GM21381 (cell line): Measurements from ENCODE around the gene ARHGEF6.
A peak's percentile ranks its signal among the peaks of the same experiment; 100 is the strongest.
"Not testable (repeated sequence)": the region's sequence is repeated elsewhere in the genome, so short reads cannot be mapped to it uniquely, and the experiment has no call there.

ENCODE experiments used
- ATAC-seq: cut with Tn5 transposase; IDR thresholded peaks from one replicate; pipeline ENCODE4 v1.9.1; 2021; ENCODE audit warnings: mild to moderate bottlenecking, moderate library complexity; ENCODE audit not compliant: unreplicated experiment

ARHGEF6 gene, protein sequence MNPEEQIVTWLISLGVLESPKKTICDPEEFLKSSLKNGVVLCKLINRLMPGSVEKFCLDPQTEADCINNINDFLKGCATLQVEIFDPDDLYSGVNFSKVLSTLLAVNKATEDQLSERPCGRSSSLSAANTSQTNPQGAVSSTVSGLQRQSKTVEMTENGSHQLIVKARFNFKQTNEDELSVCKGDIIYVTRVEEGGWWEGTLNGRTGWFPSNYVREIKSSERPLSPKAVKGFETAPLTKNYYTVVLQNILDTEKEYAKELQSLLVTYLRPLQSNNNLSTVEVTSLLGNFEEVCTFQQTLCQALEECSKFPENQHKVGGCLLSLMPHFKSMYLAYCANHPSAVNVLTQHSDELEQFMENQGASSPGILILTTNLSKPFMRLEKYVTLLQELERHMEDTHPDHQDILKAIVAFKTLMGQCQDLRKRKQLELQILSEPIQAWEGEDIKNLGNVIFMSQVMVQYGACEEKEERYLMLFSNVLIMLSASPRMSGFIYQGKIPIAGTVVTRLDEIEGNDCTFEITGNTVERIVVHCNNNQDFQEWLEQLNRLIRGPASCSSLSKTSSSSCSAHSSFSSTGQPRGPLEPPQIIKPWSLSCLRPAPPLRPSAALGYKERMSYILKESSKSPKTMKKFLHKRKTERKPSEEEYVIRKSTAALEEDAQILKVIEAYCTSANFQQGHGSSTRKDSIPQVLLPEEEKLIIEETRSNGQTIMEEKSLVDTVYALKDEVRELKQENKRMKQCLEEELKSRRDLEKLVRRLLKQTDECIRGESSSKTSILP

DNA sequence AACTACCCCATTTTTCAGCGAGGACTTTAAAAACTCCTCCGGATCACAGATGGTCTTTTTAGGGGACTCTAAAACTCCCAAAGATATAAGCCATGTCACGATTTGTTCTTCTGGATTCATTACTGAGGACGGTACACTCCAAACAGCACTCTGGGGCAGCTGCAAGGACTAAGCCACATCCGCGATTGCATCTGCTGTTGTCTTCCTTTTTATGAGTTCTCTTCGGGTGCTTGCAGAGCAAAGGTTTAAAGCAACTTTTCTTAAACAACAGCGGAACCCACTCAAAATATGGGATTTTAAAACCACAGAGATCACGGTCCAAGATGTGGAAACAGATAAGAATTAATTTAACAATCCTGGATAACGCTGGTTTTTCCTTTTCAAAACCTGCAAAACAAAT lies at the start of gene ARHGEF6:
TSS of gene ARHGEF6 (minus strand) at position 170 of the 400 bp plus-strand sequence. CDS start at position 120, 50 bp downstream.
- peak; percentile 49 for ATAC-seq

DNA sequence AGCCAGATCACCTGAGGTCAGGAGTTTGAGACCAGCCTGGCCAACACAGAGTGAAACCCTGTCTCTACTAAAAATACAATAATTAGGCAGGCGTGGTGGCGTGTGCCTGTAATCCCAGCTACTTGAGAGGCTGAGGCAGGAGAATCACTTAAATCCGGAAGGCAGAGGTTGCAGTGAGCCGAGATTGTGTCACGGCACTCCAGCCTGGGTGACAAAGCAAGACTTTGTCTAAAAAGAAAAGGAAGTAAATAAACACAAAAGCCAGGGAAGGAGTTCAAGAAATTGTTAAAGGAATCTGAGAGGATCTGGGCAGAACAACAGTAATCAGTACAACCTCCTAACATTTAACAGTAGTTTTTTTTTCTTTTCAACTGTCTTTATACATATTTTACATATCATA lies 48.7 kb upstream of the ARHGEF6 start:
- no peak for ATAC-seq

DNA sequence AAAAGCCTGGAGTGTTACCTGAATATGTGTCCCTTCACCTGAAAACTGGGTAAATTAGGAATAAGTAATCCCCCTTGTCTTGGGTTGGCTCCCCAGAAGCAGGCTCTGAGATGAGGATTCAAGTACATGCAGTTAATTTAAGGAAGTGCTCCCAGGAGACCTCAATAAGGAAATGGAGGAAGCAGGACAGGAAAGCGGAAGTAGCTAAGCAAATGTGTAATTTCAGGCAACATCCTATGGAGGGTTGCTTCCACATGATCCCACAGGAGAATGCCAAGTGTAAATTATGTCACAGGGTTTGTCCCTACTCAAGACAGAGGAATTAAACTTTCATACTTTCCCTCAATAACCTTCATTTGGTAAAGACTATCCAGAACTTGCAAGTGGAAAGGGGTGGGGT lies 48.1 kb upstream of the ARHGEF6 start:
- no peak for ATAC-seq

DNA sequence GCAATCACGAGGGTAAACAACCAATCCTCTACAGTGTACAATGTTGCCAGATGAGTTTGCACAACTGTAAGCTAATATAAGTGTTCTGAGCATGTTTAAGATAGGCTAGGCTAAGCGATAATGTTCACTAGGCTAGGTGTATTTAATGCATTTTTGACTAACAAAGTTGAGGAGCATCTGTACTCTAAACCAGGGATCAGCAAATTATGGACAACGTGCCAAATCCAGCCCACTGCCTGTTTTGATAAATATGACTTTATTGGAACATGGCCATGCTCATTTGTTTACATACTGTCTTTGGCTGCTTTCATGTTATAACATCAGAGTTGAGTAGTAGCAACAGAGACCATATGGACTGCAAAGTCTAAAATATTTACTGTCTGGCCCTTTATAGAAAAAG lies 46.3 kb upstream of the ARHGEF6 start:
- ATAC-seq, result no peak

DNA sequence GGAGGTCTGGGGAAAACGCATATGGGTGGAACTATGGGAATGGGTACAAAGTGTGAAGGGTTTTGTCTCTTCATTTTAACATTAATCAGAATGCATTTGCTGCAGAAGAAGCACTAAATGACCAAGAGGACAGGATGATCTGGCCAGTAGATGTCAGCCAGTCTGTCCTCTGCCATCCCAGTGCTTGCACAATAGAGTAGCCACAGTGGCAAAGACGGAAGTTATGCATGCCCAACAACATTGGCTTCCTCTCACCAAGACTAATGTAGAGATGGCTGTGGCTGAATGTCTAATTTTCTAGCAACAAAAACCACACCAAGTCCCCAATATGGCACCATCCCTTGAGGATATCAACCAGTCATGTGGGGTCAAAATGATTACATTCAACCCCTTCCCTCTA lies 45.0 kb upstream of the ARHGEF6 start:
- no peak for ATAC-seq

DNA sequence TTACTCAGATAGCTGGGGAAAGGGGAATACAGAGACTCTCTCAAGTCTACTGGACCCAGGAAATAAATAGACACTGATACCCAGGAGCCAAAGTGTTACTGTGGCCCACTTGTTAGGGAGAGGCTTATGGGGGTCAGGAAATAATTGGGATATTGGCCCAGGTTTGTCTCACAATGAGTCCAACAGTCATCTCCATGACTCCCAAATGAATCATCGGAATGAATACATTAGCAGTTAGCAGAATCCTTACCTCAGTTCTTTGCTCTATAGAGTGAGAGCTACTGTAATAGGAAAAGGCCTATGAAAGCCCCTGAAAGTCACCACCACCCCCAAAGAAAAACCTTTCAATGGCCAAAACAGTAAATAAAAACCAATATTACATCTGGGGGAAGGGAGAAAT lies 42.4 kb upstream of the ARHGEF6 start:
- no peak for ATAC-seq

DNA sequence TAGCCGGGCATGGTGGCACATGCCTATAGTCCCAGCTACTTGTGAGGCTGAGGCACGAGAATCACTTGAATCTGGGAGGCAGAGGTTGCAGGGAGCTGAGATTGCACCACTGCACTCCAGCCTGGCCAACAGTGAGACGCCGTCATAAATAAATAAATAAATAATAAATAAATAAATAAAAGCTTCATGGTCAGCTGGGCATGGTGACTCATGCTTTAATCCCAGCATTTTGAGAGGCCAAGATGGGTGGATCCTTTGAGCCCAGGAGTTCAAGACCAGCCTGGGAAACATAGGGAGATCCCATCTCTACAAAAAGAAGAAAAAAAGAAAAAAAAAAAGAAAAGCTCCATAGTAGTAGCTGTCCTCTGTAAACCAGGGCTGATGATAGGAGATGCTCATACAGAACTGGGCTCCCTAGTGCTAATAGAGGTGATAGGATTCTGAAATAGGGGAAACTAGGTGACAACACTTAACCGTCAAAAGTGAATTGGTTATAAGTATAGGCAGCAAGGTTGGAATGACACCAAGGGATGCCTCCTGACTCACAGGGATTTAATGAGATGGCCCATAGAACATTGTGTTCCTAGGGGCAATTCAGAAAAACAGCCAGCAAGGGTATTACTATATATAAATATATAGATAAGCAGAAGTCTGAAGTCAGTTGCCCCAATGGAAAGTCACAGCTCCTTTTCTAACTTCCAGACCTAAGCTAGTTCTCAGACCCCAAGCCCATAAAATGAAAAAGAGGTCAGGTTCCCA lies 41.8 kb upstream of the ARHGEF6 start:
- ATAC-seq, result no peak

DNA sequence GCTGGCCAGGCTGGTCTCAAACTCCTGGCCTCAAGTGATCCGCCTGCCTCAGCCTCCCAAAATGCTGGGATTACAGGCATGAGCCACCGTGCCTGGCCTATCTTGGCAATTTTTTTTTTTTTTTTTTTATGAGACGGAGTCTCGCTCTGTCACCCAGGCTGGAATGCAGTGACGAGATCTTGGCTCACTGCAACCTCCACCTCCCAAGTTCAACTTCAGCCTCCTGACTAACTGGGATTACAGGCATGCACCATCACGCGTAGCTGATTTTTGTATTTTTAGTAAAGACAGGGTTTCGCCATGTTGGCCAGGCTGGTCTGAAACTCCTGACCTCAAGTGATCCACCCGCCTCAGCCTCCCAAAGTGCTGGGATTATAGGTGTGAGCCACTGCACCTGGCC lies 39.0 kb upstream of the ARHGEF6 start:
- not testable (repeated sequence) for ATAC-seq

DNA sequence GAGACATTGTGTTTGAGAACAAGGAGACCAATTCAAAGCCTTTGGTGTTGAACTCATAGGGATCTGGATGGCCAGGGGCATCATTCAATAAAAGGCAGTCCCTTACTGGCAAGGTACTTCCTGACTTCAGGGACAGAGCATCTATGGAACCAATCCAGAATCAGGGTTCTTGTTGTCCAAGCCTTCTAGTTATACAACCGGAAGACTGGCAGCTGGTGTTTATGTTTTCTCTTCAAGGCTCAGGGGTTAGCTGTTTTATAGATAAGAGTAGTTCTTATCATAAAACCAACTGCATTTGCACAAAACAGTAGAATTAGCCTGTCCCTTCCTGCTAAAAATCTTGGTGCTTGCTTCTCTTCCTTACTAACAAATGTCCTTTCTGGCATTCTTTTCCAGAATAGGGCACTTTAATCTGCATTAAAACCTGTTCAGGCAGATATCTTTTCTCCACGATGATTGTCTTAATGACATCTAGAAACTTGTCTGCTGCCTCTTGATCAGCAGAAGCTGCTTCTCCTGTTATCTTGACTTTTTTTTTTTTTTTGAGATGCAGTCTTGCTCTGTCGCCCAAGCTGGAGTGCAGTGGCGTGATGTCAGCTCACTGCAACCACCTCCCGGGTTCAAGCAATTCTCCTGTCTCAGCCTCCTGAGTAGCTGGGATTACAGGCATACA lies 38.4 kb upstream of the ARHGEF6 start:
- no peak for ATAC-seq

DNA sequence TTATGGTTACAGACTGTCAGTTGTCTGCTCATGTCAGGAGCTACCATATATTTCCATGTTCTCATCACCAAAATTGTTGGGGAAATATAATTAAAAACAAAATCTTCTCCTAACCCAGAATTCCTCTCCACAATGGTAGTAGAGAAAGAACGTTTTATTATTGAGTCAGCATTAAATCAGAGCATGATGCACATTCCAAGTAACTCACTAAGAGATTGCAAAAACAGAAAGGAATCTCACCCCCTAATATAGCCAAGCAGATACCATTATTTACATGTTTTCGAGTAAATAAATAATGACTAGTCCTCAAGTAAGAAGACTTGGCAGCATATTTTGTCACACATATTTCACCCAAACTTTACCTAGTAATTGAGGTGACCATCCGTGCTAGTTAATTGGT lies 36.2 kb upstream of the ARHGEF6 start:
- no peak for ATAC-seq

DNA sequence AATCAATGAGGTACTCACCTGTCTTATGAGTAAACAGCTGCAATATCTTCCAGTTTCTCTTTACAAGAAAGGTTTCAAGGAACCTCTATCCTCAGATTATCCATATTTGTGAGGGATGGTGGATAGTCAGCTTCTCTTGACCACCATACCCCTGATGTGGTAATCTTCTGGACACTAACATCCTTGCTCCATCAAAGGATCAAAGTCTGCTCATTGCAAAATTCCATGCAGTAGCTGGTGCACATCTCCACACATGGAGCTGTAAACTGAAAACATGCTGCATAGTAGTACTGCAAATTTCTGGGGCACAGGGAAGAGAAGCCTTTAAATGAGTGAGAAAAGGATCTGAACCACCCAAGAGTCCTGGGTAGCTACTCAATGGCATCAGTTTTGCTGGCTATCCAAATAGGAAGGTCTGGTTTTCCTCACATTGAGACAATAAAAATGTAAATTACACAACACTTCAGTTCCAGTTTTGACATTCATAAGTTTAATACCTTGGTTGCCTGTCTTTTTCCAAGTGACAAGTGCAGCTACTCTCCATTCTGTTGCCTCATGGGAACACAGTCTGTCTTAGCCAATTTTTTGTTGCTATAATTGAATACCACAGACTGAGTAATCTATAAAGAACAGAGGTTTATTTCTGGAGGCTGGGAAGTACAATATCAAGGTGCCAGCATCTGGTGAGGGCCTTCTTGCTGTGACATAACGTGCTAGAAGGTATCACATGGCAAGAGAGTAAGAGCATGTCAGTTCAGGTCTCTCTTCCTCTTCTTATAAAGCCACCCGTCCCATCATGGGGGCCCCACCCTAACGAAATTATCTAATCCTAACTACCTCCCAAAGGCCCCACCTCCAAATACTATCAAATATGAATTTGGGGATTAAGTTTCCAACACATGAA lies 34.4 kb upstream of the ARHGEF6 start:
- no peak for ATAC-seq

DNA sequence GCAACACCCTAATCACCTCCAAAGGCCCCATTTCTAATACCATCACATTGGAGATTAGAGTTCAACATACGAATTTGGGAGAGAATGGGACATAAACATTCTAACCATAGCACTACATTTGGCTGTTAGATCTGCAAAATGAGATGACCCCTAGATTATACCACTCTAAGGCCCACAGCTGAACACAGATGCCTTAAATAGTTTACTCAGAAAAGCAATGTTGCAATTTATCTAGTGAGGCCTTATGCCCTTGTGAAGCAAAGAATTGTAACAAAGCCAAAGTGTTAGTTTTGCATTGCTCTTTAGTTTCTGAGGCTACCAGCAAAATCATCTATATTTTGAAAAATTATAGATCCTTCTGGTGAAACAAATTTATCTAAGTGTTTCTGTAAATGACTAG lies 31.6 kb upstream of the ARHGEF6 start:
- no peak for ATAC-seq

DNA sequence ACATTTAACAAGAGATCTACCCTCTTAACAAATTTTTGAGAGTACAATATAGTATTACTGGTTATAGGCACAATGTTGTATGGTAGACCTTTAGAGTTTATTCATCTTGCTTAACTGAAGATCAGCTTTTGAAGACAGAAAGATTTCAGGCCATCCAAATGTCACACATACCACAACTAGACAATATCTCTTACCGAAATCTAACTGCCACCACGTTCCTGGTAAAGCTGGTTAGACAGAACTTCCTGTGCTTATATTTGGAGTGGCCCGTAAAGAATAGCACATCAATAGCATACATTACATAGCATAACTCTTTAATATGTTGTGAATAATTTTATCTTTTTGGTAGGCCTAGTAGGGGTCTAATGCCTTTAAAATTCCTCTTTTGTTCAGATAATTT lies 29.8 kb upstream of the ARHGEF6 start:
- no peak for ATAC-seq

DNA sequence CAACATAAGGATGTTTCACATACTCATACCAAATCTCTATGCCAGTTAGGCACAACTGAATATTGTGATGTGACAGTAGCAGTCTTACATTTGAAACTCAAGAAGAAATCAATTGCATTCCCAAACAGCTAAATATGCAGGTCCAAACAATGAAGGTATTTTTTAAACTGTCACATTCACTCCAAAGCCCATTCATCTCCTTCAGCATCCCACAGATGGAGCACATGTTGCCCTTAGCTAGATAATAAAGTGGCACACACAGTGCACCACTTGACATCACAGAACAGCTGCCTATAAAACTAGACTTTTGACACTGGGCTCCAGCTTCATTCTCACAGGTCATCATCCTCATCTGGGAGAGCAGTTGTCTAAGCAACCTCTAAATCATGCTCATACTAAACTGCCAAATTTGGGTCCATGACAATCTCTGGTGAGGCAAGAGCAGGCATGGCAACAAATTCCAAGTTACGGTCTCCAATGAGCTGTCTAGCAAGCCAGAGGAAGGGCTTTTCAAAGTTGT lies 26.2 kb upstream of the ARHGEF6 start:
- ATAC-seq, result no peak

DNA sequence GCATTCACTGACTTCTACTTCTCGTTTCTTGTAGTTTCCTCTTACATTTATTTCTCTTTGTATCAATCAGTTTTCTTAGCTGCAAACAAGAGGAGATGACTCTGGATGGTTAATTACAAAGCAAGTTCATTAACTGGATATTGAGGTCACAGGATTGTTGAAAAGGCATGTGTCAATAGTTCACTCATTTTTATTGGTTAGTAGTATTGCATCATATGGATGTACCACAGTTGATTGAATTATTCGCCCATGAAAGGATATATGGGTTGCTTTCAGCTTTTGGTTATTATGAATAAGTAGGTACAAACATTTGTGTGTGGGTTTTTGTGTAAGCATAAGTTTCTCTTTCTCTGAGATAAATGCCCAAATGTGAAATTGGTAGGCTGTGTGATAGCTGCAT lies 21.8 kb upstream of the ARHGEF6 start:
- no peak for ATAC-seq

DNA sequence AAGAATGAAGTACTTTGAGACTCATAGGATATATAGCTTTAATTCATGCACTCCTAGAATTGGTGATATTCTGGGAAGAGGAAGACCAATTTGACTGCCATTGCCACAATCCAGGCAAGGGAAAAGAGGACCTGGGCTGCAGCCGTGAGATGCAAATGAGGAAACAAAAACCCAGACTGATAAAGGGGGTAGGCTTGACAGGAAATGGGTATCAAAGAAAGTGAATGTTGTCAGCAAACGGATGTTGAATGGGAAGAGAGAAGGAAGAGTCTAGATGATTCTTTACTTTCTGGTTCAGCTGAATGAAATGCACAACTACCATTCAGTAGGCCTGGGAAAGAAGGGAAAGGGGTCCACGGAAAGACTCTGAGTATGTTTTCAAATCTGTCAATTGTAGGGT lies 17.1 kb upstream of the ARHGEF6 start:
- no peak for ATAC-seq

DNA sequence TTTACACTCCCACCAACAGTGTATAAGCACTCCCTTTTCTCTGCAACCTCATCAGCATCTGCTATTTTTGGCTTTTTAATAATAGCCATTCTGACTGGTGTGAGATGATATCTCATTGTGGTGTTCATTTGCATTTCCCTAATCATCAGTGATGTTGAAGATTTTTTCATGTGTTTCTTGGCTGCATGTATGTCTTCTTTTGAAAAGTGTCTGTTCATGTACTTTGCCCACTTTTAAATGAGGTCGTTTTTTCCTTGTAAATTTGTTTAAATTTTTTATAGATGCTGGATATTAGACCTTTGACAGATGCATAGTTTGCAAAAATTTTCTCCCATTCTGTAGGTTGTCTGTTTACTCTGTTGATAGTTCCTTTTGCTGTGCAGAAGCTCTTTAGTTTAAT lies 14.4 kb upstream of the ARHGEF6 start:
- not testable (repeated sequence) for ATAC-seq

DNA sequence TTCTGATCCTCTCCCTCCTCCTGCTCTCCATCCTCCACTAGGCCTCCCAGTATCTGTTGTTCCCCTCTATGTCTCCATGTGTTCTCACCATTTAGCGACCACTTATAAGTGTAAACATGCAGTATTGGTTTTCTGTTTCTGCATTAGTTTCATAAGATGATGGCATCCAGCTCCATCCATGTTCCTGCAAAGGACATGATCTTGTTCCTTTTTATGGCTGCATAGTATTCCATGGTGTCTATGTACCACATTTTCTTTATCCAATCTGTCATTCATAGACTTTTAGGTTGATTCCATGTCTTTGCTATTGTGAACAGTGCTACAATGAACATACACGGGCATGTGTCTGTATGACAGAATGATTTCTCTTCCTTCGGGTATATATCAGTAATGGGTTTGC lies 13.9 kb upstream of the ARHGEF6 start:
- ATAC-seq, result not testable (repeated sequence)

DNA sequence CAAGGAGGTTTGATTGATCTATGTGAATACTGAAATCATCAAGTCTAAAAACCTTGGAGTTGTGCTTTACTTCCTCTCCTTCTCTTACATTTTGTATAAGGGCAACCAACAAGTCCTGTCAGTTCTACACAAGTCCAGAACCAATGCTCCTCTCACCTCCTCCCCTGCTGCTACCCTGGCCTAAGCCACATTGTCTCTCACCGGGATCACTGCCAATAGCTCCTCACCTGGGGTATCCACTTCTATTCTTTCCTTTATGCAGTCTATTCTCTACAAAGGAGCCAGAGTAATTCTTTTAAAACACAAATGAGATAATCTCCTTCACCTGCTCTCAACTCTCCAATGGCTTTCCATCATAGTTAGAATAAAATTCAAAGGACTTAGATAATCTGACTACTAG lies 13.3 kb upstream of the ARHGEF6 start:
- no peak for ATAC-seq

DNA sequence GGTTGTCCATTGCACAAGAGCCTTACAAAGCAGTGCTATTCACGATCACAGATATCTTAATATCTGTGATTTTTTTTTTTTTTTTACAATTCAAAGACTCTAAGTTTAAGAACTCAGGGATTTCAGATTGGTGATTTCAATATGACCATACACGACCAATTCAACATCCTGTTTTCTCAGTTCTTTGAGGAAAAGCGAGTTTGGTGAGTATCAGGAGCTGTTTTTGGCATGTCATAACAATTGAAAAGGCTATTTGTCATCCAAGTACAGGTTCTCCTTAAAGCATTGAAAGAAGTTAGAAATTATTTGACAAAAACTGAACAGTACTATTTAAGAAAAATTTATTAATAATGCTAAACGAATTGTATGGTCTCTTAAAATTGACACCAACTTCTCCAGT lies 9.1 kb upstream of the ARHGEF6 start:
- ATAC-seq, result no peak
